Measurements from ENCODE around the gene CHD5. TPM values are rescaled to one million over a fixed set of nuclear protein-coding genes. Genes with fewer than 3 reads are reported as not detected.
A peak's percentile ranks its signal among the peaks of the same experiment; 100 is the strongest.
"Not testable (repeated sequence)": the region's sequence is repeated elsewhere in the genome, so short reads cannot be mapped to it uniquely, and the experiment has no call there.

CHD5 gene
- total and polyA plus RNA-seq, 12 donors, result 0.07 to 56.5 (median 2.1) TPM; not detected in 2

DNA sequence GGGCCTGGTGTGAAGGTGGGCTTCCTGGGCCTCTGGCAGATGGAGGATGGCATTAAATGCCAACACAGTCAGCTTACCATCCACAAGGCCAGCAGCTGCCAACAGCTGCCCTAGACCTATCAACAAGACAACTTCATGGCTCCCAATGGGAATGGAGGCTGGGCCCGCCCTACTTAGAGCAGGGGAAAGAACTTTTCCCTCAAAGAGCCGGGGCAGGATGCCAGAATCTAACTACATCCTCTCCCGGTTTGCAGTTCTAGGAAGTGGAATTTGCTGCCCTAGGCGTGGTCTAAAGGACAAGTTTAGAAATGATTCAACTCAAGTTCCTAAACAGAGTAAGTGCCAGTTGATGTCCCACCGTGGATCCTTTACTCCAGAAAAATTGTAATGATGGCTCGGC lies 42.5 kb upstream of the CHD5 start:
- Histone ChIP-seq H3K9me3 (replicated peaks in 1 of 3) (no peaks in the 10 kb centered on the region), H3K36me3 (replicated peaks in 1 of 2) (peaks cover 0 to 42% of the 10 kb centered on the region in 2 donors), H3K27ac (peak overlapping the region in 1 of 5 donors; percentile 51), H3K27me3 (no peaks in the 10 kb centered on the region), H3K4me1 (replicated peaks in 1 of 2) (peaks cover 6 to 19% of the 10 kb centered on the region in 2 donors), H3K4me3 (no peak overlapping the region)
- intact Hi-C loops (cut with DNase I), result no loop called here
- TF ChIP-seq, protein P1, sequence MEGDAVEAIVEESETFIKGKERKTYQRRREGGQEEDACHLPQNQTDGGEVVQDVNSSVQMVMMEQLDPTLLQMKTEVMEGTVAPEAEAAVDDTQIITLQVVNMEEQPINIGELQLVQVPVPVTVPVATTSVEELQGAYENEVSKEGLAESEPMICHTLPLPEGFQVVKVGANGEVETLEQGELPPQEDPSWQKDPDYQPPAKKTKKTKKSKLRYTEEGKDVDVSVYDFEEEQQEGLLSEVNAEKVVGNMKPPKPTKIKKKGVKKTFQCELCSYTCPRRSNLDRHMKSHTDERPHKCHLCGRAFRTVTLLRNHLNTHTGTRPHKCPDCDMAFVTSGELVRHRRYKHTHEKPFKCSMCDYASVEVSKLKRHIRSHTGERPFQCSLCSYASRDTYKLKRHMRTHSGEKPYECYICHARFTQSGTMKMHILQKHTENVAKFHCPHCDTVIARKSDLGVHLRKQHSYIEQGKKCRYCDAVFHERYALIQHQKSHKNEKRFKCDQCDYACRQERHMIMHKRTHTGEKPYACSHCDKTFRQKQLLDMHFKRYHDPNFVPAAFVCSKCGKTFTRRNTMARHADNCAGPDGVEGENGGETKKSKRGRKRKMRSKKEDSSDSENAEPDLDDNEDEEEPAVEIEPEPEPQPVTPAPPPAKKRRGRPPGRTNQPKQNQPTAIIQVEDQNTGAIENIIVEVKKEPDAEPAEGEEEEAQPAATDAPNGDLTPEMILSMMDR (IDR thresholded peaks at IDR 0.05), result no peak
- no peak for TF ChIP-seq POLR2A (IDR thresholded peaks at IDR 0.05)
- 54 to 71% (median 64%) methylated on average over 6 of the region's 6 CpGs for WGBS, 4 donors
- peak in 4 of 7 donors; percentile 44 to 59 (median 56) for DNase-seq

DNA sequence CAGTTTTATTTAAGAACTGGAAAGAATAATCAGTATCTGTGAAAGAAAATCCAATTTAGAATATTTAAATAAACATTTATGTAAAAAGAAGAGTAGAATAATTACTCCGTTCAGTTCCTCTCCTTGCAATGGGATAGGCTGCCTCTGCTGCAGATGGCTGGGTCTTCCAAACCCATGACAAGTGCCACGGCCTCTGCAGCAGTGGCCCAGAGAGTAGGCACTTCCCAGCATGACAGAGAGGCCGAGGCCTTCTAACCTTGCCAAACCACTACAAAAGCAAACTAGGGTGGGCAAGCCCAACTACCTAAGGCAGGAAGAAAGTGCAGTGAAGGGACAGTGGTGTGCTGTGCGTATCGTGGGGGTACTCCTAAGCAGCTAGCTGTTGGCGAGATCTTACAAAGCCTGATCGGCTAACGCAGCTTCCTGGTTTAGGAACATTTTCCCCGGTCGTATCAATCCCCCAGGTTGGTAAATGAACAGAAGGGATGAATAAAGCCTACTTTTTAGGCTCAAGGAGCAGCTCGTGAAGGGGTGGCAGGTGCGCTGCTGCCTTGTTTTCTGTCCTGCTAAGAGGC lies 41.2 kb upstream of the CHD5 start:
- intact Hi-C loops (cut with DNase I), result no loop called here
- DNase-seq, result no peak
- no peak for TF ChIP-seq POLR2A (IDR thresholded peaks at IDR 0.05)
- TF ChIP-seq, protein P1 (IDR thresholded peaks at IDR 0.05), result no peak
- Histone ChIP-seq H3K4me3 (no peak overlapping the region), H3K36me3 (replicated peaks in 1 of 2) (peaks cover 0 to 30% of the 10 kb centered on the region in 2 donors), H3K9me3 (replicated peaks in 1 of 3) (no peaks in the 10 kb centered on the region), H3K27ac (no peak overlapping the region), H3K4me1 (replicated peaks in 1 of 2) (peaks cover 6 to 19% of the 10 kb centered on the region in 2 donors), H3K27me3 (no peaks in the 10 kb centered on the region)
- 94 to 96% (median 96%) methylated on average over 12 of the region's 12 CpGs for WGBS, 4 donors

DNA sequence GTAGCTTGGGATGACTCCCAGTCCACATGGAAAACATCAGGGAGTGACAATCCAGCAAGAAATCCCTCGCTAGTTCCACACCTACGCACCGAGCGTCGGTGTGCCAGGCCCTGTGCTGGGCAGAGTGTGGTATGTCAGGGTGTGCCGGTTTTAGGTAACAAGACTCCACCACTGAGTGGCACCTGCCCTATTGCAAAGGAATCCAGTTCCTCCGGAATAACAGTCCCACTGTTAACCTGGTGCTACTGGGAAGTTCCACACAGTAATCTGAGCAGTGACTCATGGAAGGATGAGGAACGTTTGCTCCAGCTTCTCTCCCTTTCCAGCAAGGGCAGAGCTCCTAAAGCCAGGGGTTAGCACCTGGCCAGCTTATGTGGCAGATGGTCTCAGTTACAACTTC lies 40.1 kb upstream of the CHD5 start:
- peaks cover 0 to 21% of the 10 kb centered on the region in 2 donors for H3K36me3 ChIP-seq (replicated peaks in 1 of 2)
- intact Hi-C loops (cut with DNase I), result no loop called here
- WGBS, 4 donors, result 85 to 94% (median 90%) methylated on average over 7 to 8 of the region's 8 CpGs
- TF ChIP-seq, protein P1 (IDR thresholded peaks at IDR 0.05), result no peak
- TF ChIP-seq POLR2A (IDR thresholded peaks at IDR 0.05), result no peak
- H3K4me1 ChIP-seq (replicated peaks in 1 of 2), result peaks cover 6 to 18% of the 10 kb centered on the region in 2 donors
- no peak for DNase-seq
- H3K27me3 ChIP-seq, result no peaks in the 10 kb centered on the region
- no peaks in the 10 kb centered on the region for H3K9me3 ChIP-seq (replicated peaks in 1 of 3)
- no peak overlapping the region for H3K27ac ChIP-seq
- H3K4me3 ChIP-seq, result no peak overlapping the region

DNA sequence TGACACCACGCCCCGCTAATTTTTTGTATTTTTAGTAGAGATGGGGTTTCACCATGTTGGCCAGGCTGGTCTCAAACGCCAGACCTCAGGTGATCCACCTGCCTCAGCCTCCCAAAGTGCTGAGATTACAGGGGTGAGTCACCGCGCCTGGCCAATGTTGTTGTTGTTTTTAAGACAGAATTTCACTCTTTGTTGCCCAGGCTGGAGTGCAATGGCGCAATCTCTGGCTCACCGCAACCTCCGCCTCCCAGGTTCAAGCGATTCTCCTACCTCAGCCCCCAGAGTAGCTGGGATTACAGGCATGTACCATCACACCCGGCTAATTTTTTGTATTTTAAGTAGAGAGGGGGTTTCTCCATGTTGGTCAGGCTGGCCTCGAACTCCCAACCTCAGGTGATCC lies 39.5 kb upstream of the CHD5 start:
- WGBS, 4 donors, result 82 to 88% (median 87%) methylated on average over 11 of the region's 11 CpGs
- Histone ChIP-seq H3K4me1 (replicated peaks in 1 of 2) (peaks cover 5 to 12% of the 10 kb centered on the region in 2 donors), H3K36me3 (replicated peaks in 1 of 2) (peaks cover 0 to 15% of the 10 kb centered on the region in 2 donors)
- H3K27me3 ChIP-seq; intact Hi-C loops (cut with DNase I); H3K9me3 ChIP-seq (replicated peaks in 1 of 3); H3K4me3 ChIP-seq; H3K27ac ChIP-seq; DNase-seq: not testable (repeated sequence)

All from adrenal gland (tissue), 12 donors.